ENCODE results near the gene PERM1.
"Not testable (repeated sequence)": the region's sequence is repeated elsewhere in the genome, so short reads cannot be mapped to it uniquely, and the experiment has no call there.

GRCh38 chr1:988061-988460, 6.2 kb upstream of the PERM1 start:
- not testable (repeated sequence) for TF ChIP-seq CTCF, POLR2A (IDR thresholded peaks at IDR 0.05)

Measured in prostate gland (tissue), 2 donors.